ENCODE measurements around the gene FOXL2.

The FOXL2 gene

GRCh38 chr3:138962854-138963560 is 16.1 kb upstream of the FOXL2 start:
- H3K79me2 ChIP-seq (ENCODE audit: low read length): no peaks in the 10 kb centered on the region
- H3K4me3 ChIP-seq (ENCODE audit: low read length): no peak overlapping the region
- H4K20me1 ChIP-seq (ENCODE audit: insufficient read depth, low read length): no peaks in the 10 kb centered on the region
- peaks cover 7% of the 10 kb centered on the region; the same call in 1 of the 2 replicates for H3K9me3 ChIP-seq (ENCODE audit: insufficient read depth, low read length)
- no peaks in the 10 kb centered on the region for H3K4me1 ChIP-seq (ENCODE audit: low read length)
- TF ChIP-seq EZH2phosphoT487 (IDR thresholded peaks at IDR 0.05; ENCODE audit: low read depth) (no peak), CTCF (IDR thresholded peaks at IDR 0.05; ENCODE audit: low read depth, low read length) (no peak)
- no peak overlapping the region for H2AFZ ChIP-seq (ENCODE audit: low read depth, low read length)
- H3K27me3 ChIP-seq (ENCODE audit: low read depth, low read length): 0 out of 2 replicates have a peak, but pooled peaks cover 7% of the 10 kb centered on the region
- no peaks in the 10 kb centered on the region for H3K36me3 ChIP-seq (replicated peaks; ENCODE audit: low read depth, low read length)
- no peak overlapping the region for H3K27ac ChIP-seq (ENCODE audit: low read length)
- H3K4me2 ChIP-seq (ENCODE audit: low read length): no peak overlapping the region
- no peak overlapping the region for H3K9ac ChIP-seq (ENCODE audit: low read length)

GRCh38 chr3:138960417-138960852 is 13.5 kb upstream of the FOXL2 start:
- H3K9me3 ChIP-seq (ENCODE audit: insufficient read depth, low read length): peaks cover 7% of the 10 kb centered on the region; the same call in 1 of the 2 replicates
- no peaks in the 10 kb centered on the region for H3K4me1 ChIP-seq (ENCODE audit: low read length)
- H3K36me3 ChIP-seq (replicated peaks; ENCODE audit: low read depth, low read length): no peaks in the 10 kb centered on the region
- no peak overlapping the region for H2AFZ ChIP-seq (ENCODE audit: low read depth, low read length)
- H3K9ac ChIP-seq (ENCODE audit: low read length): no peak overlapping the region
- TF ChIP-seq CTCF (IDR thresholded peaks at IDR 0.05; ENCODE audit: low read depth, low read length) (no peak), EZH2phosphoT487 (IDR thresholded peaks at IDR 0.05; ENCODE audit: low read depth) (no peak)
- no peaks in the 10 kb centered on the region for H3K79me2 ChIP-seq (ENCODE audit: low read length)
- H3K27me3 ChIP-seq (ENCODE audit: low read depth, low read length): 0 out of 2 replicates have a peak, but pooled peaks cover 7% of the 10 kb centered on the region
- H3K4me2 ChIP-seq (ENCODE audit: low read length): no peak overlapping the region
- H3K4me3 ChIP-seq (ENCODE audit: low read length): no peak overlapping the region
- no peak overlapping the region for H3K27ac ChIP-seq (ENCODE audit: low read length)
- no peaks in the 10 kb centered on the region for H4K20me1 ChIP-seq (ENCODE audit: insufficient read depth, low read length)

- no peaks in the 10 kb centered on the region for H3K9me3 ChIP-seq (ENCODE audit: insufficient read depth, low read length)
Observed at GRCh38 chr3:138950701-138951100, 3.8 kb upstream of the FOXL2 start.

More at GRCh38 chr3:138950701-138951100, 3.8 kb upstream of the FOXL2 start:
- no peak overlapping the region for H3K4me3 ChIP-seq (ENCODE audit: low read length)
- H3K79me2 ChIP-seq (ENCODE audit: low read length): no peaks in the 10 kb centered on the region
- H3K27me3 ChIP-seq (ENCODE audit: low read depth, low read length): no peaks in the 10 kb centered on the region
- no peak overlapping the region for H3K9ac ChIP-seq (ENCODE audit: low read length)
- no peak overlapping the region for H3K27ac ChIP-seq (ENCODE audit: low read length)
- H4K20me1 ChIP-seq (ENCODE audit: insufficient read depth, low read length): no peaks in the 10 kb centered on the region
- H3K4me1 ChIP-seq (ENCODE audit: low read length): no peaks in the 10 kb centered on the region
- TF ChIP-seq EZH2phosphoT487 (IDR thresholded peaks at IDR 0.05; ENCODE audit: low read depth) (no peak), CTCF (IDR thresholded peaks at IDR 0.05; ENCODE audit: low read depth, low read length) (no peak)
- no peaks in the 10 kb centered on the region for H3K36me3 ChIP-seq (replicated peaks; ENCODE audit: low read depth, low read length)
- no peak overlapping the region for H2AFZ ChIP-seq (ENCODE audit: low read depth, low read length)
- no peak overlapping the region for H3K4me2 ChIP-seq (ENCODE audit: low read length)

Data from OCI-LY3 (cell line).